Measurements from ENCODE around the gene CACNG8.

Gene CACNG8

DNA sequence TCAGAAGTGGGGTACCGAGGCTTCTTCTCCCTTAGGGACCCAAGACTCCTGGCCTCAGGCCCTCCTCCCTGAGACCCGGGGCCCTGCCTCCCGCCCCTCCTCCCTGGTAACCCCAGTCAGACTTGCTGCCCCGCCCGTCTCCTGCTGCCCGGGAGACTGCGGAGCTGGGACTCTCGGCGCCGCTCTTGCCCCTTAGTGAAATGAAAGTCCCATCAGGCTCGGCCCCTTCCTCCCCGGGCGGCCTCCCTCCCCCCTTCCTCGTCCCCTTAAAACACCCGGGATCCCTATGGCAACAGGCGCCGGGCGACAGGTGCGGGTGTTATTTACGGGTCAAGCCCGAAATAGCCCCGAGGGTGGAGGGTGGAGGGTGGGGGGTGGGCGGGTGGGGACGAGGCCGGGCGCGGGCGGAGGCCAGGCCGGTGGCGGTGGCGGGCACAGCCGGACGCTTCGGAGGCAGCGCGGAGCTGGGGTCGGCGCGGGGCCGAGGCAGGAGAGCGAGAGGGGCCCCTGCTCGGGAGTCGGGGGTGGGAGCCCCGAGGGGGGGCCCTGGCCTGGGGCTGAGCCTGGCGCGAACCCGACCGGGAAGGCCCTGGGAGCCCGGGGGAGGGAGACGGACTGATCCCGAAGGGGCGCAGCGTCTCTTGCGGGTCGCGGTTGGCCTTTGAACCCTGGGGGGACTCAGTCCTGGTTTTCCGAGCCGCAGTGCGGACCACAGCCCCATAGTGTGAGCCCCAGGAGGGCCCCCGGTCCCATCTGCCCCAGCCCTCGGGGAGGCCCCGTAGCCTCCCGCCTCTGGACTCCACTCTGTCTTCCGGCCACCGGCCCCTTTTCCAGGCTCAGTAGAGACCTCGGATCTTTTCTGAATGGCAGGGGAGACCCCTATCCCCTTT lies 28.7 kb downstream of the CACNG8 start, which contains the start of gene CACNG6:
CACNG6 (plus strand) TSS at position 414 of the 890 bp plus-strand sequence. CDS start 1,241 bp downstream, outside the sequence.
- no peak for DNase-seq (ENCODE audit: insufficient read length, low spot score)
- FAIRE-seq, result no peak

DNA sequence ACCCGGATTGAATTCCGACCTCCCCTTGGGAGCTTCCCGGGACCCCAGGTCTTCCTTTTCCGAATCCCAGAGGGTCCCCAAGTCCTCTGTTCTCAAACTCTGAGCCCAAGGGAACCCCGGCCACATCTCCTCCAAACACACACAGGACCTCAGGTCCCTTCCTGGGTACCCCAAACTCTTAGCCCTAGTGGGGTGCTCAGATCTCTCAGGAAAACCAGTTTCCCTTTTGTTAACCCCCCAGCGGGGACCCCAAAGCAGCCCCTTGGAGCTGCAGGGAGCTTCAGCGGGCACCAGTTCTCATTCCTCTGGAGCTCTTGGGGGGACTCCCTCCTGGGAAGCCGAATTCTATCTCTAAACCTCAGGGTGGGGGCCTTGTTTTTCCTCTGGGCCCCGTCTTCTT lies 29.5 kb downstream of the CACNG8 start:
- FAIRE-seq, result no peak
- no peak for DNase-seq (ENCODE audit: insufficient read length, low spot score)

GRCh38 chr19:53992815-53993214 lies 30.1 kb downstream of the CACNG8 start:
- FAIRE-seq (no peak), DNase-seq (ENCODE audit: insufficient read length, low spot score) (no peak)

DNA sequence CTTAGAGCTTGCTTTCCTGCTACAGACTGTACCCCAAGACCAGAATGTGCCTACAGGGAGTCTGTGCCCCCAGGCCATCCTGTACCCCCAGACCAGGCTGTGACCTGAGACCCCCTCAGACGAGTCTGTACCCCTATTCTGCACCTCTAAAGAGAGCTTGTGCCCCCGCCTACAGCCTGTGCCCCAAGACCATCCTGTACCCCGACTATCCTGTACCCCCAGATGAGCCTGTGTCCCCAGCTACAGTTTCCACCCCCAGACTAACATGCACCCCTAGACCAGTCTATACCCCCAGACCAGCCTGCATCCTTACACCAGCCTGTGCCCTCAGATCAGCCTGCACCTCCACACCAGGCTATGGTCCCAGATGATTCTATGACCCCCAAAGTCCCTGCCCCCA lies 30.7 kb downstream of the CACNG8 start:
- DNase-seq (ENCODE audit: insufficient read length, low spot score) (no peak), FAIRE-seq (no peak)

GRCh38 chr19:53994811-53995210 lies 32.1 kb downstream of the CACNG8 start:
- DNase-seq (ENCODE audit: insufficient read length, low spot score) (no peak), FAIRE-seq (no peak)

GRCh38 chr19:53998223-53998622 lies 35.5 kb downstream of the CACNG8 start:
- FAIRE-seq (no peak), DNase-seq (ENCODE audit: insufficient read length, low spot score) (no peak)

DNA sequence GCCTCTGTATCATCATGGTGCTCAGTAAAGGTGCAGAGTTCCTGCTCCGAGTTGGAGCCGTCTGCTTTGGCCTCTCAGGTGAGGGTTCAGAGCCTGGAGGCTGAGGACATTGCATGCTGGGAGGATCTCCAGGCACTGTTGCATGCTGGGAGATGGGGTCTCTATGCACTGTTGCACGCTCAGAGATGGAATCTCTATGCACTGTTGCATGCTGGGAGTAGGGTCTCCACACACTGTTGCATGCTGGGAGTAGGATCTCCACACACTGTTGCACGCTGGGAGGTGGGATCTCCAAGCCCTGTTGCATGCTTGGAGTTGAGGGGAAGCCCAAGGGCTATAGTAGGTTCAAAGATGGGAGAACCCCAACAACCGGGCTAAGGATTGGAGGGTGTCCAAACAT lies 37.0 kb downstream of the CACNG8 start:
- FAIRE-seq (no peak), DNase-seq (ENCODE audit: insufficient read length, low spot score) (no peak)

DNA sequence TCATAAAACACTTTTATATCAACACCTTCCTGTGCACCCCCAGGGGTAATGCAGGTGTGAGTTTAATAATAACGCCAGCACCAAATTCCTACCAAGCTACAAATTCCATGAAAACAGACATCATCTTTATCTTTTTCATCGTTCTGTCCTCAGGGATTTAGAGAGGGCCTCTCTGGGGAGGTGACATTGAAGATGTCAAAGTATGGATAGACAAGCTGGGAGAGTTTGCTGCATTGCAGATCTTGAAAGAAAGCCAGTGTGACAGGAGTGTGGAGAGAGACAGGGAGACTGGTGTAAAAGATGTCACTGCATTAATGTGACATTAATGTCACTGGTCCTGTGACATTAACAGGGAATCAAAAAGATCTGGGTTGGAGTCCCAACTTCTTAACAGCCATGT lies 38.8 kb downstream of the CACNG8 start:
- DNase-seq (ENCODE audit: insufficient read length, low spot score) (no peak), FAIRE-seq (no peak)

DNA sequence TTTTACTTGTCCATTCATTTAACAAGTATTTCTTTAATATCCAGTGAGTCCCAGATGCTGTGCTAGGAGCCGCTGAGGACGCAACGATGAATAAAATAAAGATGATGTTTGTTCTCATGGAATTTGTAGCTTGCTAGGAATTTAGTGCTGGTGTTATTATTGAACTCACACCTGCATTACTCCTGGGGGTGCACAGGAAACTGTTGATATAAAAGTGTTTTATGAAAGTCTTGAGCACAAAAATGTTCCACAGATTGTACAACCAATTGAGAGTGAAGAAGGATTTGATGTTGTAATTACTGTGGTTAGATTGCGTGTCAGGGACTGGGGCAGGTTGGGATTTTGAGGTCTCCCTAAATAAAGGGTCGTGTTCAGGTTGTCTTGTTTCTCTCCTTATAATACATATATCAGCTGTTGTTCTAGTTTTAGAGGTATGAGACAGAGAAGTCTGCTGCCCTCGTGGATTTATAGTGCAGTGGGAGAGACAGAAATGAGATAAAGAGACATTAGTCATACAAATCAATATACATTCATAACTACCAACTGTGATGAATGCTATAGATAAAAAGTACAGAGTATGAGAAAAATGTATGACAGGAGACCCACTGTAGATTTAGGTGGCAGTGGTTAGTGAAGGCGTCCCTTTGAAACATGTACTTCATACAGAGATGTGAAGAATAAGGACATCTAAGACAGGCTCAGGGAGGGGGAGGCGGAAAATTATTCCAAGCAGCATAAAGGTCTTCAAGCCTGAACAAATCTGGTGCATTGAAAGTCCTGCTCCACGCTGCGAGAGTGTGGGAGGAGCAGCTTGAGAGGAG lies 40.0 kb downstream of the CACNG8 start:
- no peak for FAIRE-seq
- DNase-seq (ENCODE audit: insufficient read length, low spot score), result no peak

- FAIRE-seq (no peak), DNase-seq (ENCODE audit: insufficient read length, low spot score) (no peak)
Observed at GRCh38 chr19:54009440-54009839, 46.7 kb downstream of the CACNG8 start.

GRCh38 chr19:54010474-54010873 lies 47.7 kb downstream of the CACNG8 start:
- DNase-seq (ENCODE audit: insufficient read length, low spot score), result no peak
- no peak for FAIRE-seq

- no peak for DNase-seq (ENCODE audit: insufficient read length, low spot score)
Observed at GRCh38 chr19:54011507-54012211, 48.9 kb downstream of the CACNG8 start.

GRCh38 chr19:54013866-54014265 lies 51.1 kb downstream of the CACNG8 start:
- FAIRE-seq (no peak), DNase-seq (ENCODE audit: insufficient read length, low spot score) (no peak)

More at GRCh38 chr19:54011507-54012211, 48.9 kb downstream of the CACNG8 start:
- no peak for FAIRE-seq

- DNase-seq (ENCODE audit: insufficient read length, low spot score), result no peak
Observed at GRCh38 chr19:54014920-54015560, 52.3 kb downstream of the CACNG8 start.

DNA sequence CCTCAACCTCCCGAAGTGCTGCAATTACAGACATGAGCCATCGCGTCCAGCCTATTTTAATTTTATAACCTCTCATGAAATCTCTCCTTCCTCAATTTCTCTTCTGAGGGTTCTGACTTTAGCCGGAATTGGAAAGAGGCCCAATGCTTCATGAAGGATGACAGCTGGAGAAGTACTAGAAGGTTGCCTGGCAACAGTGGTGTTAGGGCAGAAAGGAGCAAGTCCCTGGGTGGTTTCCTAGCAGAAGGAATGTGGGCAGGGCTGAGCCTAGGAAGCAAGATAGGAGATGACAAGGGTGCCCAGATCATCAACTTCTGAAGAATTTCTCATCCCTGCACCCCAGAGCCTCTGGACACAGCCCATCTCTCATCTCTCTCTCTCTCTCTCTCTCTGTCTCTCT lies 54.5 kb downstream of the CACNG8 start:
- FAIRE-seq, result no peak
- DNase-seq (ENCODE audit: insufficient read length, low spot score), result no peak

More at GRCh38 chr19:54014920-54015560, 52.3 kb downstream of the CACNG8 start:
- FAIRE-seq, result no peak

DNA sequence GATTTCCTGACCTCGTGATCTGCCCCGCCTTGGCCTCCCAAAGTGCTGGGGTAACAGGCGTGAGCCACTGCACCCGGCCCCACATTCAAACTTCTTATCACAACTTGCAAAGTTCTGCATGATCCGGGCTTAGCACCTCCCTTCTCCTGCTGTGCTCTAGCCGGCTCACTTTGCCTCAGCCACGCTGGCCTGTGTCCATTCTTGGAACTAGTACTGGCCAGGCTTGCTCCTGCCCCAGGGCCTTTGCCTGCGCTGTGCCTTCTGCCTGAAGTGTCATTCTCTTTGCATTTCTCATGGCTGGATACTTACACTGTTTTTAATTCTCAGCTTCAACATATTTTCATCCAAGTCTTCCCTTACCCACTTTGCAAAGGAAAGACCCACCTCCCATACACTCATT lies 58.6 kb downstream of the CACNG8 start:
- DNase-seq (ENCODE audit: insufficient read length, low spot score), result no peak
- FAIRE-seq, result no peak

- FAIRE-seq (no peak), DNase-seq (ENCODE audit: insufficient read length, low spot score) (no peak)
Observed at GRCh38 chr19:54021932-54022331, 59.2 kb downstream of the CACNG8 start.

GRCh38 chr19:54023191-54023590 lies 60.5 kb downstream of the CACNG8 start:
- no peak for DNase-seq (ENCODE audit: insufficient read length, low spot score)
- no peak for FAIRE-seq

GRCh38 chr19:54024660-54025059 lies 61.9 kb downstream of the CACNG8 start:
- DNase-seq (ENCODE audit: insufficient read length, low spot score) (no peak), FAIRE-seq (no peak)

- no peak for FAIRE-seq
- no peak for DNase-seq (ENCODE audit: insufficient read length, low spot score)
Observed at GRCh38 chr19:54026656-54027055, 63.9 kb downstream of the CACNG8 start.

All from GM19239 (cell line).